Activated CD4-positive, CD25-positive, alpha-beta regulatory T cell treated with anti-CD3 and anti-CD28 coated beads, Interleukin-2, amount 50 U/mL, for 72 hours (primary cell): ENCODE results near the gene WDR47.
"Not testable (repeated sequence)": the region's sequence is repeated elsewhere in the genome, so short reads cannot be mapped to it uniquely, and the experiment has no call there.

Experiments used
- DNase-seq: peaks from one replicate; pipeline ENCODE4 v3.0.0; 2021

The WDR47 gene

DNA sequence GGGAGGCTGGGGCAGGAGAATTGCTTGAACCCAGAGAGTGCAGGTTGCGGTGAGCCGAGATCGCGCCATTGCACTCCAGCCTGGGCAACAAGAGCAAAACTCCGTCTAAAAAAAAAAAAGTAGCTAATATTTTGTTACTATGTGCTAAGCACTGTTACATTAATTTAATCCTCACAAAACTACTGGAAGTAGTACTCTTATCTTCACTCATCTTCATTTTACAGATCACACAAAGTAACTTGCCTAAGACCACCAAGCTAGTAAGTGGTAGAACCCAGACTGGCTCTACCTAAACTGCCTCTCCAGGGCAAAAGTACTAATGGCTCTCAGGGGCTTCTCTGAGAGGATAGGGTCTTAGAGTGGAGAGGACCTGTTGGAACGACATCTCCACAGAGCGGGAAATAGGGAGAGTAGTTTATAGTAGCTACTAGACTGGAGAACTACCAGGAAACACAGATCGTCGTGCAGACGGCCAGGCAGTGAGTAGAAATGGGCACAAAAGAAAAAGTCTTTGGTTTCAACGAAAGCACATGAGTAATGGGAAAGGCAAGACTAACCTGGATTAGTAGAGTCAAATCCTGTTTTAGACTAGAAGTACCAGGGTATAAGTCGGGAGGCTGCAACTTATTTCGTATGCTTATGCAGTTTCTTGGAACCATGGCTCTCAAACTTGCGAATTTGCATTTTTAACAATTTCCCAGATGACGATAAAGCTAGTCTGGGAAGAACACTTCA, 80.0 kb downstream of the WDR47 start:
- DNase-seq: no peak

DNA sequence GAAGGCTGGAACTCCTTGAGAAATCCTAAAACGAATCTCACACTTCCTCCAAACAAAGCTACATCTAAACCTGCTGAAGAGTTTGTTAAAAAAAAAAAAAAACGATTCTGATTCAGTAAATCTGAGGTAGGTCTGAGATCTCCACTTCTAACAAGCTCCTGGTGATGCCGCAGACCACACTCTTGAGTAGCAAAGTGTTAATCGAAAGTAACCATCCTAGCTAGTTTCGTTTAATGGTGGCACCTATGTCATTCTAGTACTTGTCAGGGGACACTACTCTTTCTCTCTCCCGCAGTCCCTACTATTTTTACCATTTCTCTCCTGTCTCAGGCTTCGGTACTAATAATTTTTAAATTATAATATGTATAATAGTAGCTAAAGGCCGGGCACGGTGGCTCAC, 80.7 kb downstream of the WDR47 start:
- DNase-seq: no peak

DNA sequence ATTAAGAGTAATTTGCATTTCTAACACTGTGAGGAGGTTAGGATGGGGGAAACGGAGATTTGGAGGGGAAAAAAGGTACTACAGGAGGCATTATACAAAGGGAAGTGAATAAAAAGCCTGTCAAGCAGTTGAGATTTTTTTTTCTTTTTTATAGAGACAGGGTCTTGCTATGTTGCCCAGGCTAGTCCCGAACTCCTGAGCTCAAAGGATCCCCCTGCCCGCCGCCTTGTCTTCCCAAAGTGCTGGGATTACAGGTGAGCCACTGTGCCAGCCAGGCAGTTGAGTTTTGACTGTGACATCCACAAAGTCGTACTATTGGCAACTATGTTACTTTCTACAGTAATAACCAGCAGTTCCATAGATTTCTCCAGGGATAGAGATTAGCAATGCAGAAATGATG, 81.2 kb downstream of the WDR47 start:
- DNase-seq: no peak

DNA sequence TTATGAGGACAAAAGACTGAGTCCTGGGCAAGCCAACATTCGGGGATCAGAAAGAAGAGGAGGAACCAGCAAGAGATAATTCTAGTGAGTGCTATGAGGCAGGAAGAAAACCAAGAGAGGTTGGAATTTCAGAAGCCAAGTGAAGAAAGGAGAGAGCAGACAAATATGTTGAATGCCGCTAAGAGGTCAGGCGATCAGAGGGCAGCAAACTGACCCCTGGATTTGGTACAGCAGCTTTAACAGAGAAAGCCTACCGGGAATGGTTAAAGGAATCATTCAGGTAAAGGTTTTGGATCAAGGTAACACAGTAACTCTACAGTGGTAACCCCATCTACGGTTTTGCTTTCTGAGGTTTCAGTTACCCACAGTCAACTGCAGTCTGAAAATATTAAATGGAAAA, 84.0 kb downstream of the WDR47 start:
- DNase-seq: no peak

DNA sequence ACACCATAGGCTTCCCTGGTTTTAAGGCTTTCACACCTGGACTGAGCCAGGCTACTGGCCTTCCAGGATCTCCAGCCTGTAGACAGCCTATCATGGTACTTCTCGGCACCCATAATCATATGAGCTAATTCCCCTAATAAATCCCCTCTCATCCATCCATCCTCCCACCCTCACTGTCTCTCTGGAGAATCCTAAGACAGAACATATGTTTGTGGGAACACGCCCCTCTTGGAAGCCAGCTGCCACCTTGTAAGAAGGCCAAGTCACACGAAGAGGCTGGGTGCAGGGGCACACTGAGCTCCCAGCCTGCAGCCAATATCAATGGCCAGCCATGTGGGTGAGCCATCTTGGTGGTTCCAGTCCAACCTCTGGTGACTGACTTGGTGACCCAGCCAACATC, 86.0 kb downstream of the WDR47 start:
- DNase-seq: no peak

DNA sequence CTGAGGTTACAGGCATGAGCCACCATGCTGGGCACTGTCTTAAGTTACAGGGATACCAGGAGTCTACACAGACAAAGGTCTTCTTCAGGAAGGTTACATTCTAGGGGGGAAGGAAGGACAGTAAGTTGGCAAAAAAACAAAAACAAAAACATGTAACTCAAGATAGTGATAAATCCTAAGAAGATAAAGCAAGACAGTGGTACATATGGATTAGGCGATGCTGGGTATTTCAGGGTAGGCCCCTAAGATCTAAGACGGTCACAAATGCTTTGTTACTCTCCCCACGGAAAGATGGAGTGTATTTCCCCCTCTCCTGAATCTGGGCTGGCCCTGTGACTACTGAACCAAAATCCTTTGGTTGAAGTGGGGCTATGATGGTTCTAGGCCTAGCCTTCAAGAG, 86.8 kb downstream of the WDR47 start:
- DNase-seq: no peak

DNA sequence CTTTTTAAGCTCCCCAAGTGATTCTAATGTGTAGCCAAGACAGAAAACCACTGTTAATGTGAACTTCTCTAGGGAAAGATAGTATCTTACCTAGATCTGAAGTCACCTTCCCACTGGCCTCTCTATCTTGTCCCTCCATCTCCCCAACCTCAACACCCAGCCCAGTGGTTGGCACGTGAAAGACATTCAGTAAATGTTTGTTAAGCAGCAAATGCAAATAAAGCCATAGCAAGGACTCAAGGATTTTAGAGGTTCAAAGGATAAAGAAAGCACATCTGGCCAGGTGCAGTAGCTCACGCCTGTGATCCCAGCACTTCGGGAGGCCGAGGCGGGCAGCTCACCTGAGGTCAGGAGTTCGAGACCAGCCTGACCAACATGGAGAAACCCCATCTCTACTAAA, 88.5 kb downstream of the WDR47 start:
- no peak for DNase-seq

DNA sequence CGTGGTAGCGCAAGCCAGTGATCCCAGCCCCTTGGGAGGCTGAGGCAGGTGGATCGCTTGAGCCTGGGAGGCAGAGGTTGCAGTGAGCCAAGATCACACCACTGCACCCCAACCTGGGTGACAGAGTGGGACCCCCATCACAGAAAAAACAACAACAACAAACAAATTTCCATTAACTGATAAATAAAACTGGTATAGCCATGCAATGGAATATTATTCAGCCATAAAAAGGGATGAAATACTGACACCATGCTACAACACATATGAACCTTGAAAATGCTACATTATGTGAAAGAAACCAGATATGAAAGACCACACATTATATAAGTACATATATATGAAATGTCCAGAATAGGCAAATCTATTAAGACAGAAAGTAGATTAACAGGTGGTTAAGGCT, 90.7 kb downstream of the WDR47 start:
- no peak for DNase-seq

DNA sequence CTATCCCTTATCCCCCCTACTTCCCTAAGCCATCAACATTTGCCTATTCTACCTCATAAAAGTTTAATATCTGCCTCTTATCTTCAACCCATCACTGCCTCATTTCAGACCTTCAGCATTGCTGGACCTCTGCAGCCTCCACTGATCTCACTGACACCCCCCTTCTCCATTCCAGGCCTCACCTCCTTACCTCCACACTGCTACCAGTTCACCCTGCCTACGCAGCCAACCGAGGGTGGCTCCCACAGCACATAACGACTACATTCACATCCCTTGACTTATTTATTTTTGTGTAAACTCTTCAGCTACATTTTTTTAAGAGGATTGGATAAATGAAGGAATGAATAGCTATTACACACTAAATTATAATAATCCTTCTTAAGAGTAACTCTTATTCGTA, 92.9 kb downstream of the WDR47 start:
- DNase-seq: no peak

DNA sequence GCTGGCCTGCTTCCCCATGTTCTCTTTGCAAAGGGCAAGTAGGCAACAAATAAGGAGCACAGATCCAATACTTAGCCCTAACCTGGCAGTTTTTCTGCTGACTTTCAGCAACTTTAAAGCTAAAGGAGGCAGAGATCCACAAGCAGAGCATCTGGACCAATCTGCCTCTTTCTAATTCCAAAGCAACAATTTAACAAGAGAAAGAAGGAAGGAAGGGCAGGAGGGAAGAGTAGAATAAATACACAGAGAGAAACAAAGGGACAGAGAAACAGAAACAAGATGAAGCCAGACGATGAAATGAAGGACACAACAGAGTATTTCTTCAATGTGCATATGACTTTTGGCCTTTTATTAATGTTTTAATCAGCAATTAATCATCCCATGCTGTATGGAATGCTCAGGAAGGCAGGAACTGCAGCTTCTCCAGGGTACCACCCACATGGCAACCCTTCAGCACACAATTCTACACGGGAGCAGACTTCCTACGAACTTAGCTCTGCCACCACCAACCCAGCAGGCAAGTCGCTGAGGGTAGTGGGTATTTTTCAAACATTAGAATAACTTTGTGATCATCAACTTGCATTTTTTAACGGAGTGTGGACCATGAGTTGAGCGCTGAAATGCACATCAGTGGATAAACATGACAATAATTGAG, 93.9 kb downstream of the WDR47 start:
- DNase-seq: no peak

DNA sequence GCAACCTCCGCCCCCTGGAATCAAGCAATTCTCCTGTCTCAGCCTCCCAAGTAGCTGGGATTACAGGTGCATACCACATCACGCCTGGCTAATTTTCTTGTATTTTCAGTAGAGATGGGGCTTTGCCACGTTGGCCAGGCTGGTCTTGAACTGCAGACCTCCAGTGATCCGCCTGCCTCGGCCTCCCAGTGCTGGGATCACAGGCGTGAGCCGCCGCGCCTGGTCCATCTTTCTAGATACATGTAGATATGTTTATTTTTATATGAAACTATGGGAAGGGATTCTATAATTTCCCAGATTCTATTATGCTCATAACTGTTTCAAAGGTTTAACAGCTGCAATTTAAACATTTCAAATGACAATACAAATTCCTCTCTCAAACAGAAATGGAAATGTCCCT, 105.7 kb downstream of the WDR47 start:
- DNase-seq: no peak

DNA sequence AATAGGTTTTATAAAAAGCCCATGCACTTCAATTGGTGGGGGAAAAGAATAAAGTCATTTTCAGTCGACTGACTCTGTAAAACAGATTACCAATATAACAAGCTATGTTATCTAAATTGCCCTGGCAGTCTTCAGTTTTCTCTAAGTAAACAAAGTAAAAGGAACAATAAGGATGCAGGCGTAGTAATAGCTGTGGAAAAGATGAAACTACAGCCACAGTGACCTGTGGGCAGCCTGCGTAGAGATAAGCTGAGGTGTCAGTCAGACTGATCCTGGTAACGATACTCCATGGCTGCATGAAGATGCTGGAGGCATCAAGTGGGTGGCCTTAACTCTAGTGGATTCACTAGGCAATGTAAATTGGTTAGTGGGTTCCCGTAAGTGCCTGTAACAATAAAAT, 108.0 kb downstream of the WDR47 start:
- no peak for DNase-seq

DNA sequence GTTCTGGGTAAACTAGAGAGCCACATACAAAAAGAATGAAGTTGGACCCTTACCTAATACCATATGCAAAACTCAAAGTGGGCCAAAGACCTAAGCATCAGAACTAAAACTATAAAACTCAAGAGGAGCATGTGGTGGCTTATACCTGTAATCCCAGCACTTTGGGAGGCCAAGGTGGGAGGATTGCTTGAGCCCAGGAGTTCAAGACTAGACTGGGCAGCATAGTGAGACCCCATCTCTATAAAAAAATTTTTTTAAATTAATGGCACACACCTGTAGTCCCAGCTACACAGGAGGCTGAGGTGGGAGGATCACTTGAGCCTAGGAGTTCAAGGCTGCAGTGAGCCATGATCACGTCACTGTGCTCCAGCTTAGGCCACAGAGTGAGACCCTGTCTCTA, 114.3 kb downstream of the WDR47 start:
- not testable (repeated sequence) for DNase-seq

DNA sequence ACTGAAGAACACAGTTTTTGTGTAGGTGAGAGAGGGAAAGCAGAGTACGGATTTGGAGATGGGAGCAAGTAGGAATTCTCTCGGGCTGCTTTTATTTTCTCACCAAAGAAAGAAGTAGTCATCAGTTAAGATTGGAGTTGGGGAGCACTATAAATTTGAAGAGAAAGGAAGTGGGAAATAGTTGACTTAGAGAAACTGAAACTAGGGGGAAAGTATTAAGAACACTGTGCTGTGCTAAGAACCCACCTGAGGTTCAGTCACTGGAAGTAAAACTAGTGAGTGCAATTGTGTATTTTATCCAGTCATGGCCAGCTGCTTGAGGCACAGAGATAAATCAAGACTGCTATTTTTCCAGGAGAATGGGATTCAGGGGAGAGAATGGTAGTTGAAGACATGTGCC, 116.0 kb downstream of the WDR47 start:
- no peak for DNase-seq
